Measurements from ENCODE around the gene SLX9.

SLX9 gene, protein sequence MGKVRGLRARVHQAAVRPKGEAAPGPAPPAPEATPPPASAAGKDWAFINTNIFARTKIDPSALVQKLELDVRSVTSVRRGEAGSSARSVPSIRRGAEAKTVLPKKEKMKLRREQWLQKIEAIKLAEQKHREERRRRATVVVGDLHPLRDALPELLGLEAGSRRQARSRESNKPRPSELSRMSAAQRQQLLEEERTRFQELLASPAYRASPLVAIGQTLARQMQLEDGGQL

DNA sequence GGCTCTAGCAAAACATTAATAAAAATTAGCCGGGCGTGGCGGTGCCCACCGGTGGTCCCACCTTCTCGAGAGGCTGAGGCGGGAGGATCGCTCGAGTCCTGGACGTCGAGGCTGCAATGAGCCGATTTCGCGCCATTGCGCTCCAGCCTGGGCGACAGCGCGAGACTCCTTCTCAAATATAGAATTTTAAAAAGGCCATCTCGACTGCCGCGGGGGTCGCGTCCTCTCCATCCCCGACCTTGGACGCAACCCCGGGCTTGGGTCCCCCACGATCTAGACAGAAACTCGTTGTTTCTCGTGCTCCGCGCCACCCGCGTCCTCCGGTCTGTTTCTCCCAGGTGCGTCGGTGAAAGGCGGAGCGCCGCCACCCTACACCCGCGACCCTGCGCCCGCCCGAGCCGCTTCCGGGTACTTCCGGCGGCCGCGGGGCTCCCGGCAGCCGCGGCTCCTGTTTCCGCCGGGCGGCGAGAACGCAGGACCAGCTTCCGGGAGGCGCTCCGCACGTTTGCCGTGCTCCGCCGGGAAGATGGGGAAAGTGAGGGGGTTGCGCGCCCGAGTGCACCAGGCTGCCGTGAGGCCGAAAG is at the start of gene SLX9:
TSS of gene SLX9 (plus strand) at position 498 of the 584 bp plus-strand sequence. CDS start at position 527, 29 bp downstream.
- peak; percentile 59 for DNase-seq

DNA sequence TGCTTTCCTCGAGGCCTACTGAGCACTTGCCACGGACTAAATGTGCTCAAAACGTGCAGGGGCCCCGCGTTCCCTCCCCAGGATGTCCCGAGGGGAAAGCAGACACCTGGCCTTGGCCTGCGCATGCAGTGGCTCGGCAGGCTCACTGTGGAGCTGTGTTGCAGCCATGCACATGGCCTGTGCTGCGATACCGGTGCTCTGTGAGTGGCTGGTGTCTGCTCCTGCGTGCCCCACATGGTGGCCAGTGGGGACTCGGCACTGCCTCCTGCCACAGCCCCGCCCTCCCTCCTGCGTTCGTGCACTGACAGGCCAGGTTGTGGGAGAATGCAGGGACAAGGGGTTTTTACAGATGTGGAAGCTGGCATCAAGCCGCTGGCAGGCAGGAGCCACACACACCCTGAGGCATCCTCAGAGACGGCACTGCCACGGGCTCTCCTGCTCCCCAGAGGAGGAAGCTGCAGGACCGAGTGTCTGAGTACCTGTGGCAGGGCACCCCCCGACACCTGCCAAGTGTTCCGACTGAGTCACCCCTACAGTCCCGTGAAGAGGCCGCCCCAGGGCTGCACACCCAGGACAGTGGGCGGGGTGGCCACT is 49.4 kb upstream of the SLX9 start:
- no peak for DNase-seq

DNA sequence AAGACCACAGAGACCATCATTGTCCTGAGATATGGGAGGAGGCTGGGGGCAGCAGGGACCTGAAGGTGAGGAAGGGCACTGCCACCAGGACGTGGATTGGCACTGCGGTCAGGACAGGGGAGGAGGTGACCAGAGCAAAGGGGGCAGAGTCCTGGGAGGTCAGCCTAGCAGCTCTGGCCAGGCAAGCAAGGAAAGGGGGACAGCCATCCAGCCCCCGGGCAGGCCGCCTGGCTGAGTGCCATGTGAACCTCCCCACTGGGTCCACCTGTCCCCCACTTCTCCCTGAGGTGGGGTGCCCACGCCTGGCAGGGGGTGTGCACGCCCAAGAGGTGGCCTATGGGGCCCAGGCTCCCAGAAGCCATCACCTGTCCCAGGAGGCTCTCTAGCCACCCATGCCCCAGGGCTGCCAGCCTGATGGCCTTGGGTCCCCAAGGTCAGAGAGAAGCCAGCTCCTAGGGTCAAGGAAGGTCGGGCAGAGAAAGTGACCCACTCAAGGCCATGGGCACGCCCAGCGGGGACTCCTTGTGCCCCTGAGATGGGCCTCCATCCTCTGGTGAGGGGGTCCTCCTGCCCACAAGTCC is 48.8 kb upstream of the SLX9 start:
- no peak for DNase-seq

DNA sequence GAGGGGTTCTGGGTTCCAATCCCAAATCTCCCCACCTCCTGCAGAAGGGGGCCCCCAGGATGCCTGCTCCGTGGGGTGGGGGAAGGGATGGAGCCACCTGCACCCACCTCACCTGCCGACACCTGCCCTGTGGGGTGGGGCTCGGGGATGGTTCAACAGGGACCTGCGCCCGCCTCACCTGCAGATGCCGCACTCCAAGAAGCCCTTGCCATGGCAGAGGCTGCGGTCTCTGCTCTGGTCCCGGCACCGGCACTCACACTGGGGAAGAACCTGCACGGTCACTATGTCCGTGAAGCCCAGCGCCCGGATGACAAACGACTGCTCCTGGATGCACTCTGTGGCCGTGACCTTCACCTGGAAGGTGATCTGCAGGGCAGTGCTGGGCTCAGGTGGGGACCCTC is 48.2 kb upstream of the SLX9 start:
- DNase-seq, result no peak

DNA sequence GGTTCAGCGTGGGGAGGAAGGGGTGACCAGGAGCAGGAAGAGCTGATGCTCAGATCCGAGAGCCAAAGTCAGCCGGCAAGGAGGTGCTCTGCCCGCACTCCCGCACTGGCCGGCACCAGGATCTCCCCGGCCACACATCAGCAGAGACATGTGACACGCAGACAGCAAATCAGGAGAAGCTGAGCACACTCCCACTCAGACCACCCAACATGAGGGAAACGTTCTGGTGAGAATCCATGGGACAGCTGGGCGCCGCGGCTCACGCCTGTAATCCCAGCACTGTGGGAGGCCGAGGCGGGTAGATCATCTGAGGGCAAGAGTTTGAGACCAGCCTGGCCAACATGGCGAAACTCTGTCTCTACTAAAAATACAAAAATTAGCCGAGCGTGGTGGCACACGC is 47.7 kb upstream of the SLX9 start:
- no peak for DNase-seq

DNA sequence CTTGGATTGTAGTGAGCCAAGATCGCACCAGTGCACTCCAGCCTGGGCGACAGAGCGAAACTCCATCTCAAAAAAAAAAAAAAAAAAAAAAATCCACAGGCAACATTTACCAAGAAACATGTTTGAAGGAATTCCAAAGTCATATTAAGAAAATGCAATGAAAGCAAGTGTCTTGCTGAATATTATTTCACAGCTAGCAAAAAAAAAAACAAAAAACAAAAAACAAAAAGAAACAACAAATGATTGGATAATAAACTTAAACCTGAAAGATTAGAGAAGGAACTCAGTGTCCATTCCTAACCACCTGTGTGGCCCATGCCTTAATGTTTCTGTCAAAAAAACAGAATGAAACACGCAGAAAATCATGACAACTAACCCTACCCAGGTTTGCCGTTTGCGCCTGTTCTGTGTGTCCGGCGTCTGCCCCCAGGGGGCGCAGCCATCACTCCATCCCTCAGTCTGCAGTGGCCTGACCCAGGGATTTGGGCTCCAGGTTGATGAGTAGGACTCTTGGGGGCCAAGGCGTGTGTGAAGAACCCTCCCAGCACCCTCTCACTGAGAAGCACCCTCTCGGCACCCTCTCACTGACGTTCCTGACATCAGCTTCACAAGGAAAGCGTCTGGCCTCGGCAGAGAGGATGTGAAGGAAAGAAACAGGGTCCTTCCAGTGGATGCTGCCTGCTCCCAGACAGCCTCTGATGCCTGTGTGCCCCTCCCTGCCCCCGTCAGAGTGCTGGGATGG is 47.1 kb upstream of the SLX9 start:
- DNase-seq, result no peak

DNA sequence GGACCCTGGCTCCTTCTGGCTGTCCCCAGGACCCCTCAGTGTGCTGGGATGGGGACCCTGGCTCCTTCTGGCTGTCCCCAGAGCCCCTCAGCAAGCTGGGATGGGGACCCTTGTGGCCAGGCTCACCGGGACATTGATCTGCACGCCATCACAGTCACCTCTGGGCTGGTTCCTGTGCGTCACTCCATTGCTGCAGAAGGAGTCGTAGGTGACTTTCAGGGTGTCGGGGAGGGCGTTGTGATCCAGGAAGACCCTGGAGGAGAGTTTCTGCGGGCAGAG is 46.6 kb upstream of the SLX9 start:
- DNase-seq, result no peak

DNA sequence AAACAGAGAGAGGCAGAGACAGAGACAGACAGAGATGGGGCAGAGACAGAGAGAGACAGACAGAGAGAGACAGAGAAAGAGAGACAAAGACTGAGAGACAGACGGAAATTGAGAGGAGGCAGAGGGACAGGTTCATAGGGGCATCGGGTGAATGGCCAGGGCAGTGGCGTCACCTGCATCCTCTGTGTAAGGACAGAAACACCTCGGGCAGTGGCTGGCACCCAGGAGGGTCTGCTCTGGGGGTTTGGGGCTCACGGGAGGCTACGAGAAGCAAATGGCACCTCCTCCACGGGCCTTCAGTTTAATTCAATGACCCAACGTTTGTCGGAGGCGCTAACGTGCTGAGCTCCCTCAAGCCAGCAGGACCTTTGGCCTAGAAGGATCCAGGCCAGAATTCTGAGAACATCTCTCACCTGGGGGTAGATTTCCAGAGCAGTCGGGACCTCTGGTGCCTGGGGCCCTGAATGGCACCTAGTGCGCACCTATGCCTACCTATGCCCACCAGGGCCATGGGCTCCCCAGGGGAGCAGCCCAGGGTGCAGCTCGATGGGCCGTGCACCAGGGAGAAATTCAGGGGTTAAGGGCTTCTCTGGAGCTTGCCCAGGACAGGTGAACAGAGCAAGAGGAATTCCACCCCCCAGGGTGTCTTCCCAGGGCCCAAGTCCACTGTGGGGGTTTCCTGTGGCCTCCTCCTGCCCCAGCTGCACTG is 45.7 kb upstream of the SLX9 start:
- no peak for DNase-seq

DNA sequence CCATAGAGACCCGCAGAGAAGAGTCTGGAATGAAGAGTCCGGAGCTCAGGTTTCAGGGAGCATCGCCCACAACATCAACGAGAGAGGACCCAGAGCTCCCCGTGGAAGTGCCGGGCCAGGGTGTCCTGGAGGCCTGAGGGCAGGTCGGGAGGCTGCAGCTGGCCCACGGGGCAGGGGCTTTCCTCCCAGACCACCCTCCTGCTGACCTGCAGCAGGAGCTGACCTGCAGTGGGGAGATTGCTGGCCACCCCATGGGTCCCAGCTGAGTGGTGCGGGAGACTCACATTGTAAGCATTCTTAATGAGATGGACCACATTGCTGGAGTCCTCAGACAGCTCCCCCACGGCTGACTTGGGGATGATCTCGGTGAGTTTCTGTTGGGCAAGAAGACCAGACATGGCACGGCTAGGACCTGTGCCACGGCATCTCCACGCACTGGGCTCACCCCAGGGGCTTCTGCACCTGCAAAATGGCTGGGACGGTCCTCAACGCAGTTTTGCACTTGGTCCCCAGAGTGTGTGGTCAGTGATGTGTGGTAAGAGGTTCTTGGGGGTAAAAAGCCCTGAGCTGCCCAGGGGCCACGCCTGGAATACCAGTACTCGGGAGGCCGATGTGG is 45.0 kb upstream of the SLX9 start:
- DNase-seq, result no peak

DNA sequence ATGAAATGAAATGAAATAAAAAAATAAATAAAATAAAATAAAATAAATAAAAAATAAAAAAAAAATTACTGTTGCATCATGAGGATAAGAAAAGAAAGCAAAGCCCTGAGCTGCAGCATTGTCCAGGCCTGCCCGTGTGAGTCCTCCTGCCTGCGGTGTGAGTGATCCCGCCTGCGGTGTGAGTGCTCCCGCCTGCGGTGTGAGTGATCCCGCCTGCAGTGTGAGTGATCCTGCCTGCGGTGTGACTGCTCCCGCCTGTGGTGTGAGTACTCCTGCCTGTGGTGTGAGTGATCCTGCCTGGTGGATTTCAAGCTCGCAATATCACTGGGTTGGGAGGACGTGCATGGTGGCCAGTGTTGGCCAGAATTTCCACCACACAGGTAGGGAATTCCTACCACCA is 44.0 kb upstream of the SLX9 start:
- DNase-seq, result no peak

DNA sequence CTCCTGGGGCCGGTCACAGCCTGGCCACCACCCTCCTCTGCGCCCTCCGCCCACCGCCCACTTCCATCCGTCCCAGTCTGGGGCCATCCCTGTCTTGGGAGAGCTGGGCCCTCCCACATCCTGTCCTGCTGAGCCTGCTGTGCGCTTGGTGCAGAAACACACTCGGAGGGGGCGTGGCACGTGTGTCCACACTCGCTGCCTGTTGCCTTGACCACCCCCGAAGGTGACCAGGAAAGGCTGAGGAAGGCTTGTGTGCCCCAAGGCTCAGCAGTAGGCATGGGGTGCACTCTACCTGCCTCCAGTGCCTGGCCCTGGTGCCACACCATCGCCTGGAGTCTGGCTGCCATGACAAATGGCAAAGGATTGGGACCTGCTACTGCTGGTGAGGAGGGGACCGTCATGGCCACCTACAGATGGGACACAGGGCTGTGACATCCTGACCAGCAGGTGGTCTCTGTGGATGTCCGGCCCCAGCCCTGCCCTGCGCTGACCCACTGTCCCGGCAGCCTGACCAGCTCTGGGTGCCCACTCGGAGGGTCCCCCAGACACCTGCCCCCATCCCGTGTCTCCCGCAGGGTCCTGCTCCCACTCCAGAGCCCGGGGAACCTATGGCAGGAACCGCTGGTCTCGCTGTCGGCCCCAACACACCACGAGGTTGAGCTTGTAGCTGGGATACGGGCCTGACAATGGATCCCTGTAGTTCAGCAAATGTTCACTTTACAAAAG is 43.1 kb upstream of the SLX9 start:
- DNase-seq, result no peak

DNA sequence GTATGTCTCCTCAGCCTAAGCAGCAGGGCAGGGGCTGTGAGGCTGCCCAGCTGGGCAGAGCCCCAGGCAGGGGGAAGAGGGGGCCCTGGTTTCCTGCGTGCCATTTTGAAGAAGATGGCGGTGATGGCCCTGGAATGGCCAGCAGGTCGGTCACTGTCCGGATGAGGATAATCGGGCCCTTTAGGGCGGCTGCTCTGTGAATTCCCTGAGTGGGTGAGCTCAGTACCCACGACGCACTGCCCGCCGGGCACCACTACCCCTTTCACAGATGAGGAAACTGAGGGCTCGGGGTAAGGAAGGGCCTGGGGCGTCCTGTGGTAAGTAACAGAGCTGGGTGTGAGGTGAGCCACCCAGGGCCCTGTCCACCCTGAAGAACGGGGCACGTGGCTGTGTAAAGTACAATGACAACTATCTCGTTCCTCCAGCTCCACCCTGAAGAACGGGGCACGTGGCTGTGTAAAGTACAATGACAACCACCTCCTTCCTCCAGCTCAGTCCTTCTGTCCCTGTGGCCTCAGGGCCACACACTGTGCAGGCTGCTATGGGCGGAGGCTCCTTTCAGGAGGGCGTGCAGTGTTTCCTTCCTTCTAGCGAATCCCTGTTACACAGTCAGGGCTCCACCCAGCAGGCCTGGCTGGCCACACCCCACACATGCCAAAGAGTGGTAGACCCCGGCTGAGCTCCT is 42.4 kb upstream of the SLX9 start:
- DNase-seq, result no peak

DNA sequence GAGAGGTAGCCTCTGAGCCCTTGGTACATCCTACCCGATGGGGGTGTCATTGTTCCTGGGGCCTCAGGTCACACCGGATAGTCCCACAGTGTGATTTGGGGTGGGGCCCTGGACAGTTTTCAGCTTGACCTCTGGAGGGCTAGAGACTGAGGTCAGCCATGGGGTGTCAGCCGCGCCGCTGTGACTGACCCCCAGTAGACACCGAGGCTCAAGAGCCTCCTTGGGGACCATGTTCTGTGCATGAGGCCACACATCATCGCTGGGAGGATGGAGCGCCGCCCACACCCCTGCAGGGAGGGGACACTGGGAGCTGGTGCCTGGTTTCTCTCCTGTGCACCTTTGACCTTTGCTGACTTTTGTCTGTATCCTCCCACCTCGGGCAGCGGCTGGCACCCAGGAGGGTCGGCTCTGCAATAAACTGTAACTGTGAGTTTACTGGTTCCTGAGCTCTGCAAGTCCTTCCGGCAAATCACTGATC is 41.8 kb upstream of the SLX9 start:
- DNase-seq, result no peak

DNA sequence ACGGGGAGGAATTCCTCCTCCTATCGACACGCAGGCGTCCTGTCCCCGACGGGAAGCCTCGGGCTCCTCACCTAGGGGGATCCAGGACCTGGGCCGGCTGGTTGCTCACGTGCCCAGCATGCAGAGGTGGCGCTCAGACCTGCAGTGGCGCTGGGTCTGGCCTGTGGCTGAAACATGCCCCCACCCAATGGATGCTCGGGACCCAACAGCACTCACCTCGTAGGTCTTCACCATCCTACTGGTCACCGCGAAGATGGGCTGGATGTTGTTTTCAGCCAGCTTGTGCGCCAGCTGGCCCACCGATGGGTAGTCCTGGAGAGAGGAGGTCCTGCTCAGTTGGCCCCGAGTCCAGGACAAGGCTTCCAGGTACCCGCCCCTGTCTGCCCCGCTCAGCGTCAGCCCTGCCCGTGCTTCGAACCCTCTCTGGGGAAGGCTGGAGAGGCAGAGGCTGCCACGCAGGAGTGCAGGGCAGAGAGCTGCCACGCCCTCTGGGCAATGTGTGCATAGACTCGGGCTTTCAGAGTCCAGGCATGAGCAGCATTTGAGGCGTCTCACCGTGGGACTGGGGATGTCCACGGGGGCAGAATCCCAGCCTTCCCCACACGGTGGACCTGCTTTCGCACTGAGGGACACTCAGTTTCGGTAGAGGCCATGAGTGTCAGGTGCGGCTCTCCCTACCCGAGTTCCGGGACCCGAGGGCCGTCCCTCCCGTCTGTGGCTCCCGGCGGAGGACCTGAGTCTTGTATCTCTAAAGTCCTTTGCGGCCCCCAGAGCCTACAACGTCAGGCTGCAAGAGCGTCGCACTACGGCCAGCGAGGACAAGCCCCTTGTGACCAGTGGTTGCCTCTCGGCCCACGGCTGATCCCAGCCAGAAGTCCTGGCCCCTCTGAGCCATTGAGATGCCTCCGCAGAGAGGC is 40.7 kb upstream of the SLX9 start:
- DNase-seq, result no peak

DNA sequence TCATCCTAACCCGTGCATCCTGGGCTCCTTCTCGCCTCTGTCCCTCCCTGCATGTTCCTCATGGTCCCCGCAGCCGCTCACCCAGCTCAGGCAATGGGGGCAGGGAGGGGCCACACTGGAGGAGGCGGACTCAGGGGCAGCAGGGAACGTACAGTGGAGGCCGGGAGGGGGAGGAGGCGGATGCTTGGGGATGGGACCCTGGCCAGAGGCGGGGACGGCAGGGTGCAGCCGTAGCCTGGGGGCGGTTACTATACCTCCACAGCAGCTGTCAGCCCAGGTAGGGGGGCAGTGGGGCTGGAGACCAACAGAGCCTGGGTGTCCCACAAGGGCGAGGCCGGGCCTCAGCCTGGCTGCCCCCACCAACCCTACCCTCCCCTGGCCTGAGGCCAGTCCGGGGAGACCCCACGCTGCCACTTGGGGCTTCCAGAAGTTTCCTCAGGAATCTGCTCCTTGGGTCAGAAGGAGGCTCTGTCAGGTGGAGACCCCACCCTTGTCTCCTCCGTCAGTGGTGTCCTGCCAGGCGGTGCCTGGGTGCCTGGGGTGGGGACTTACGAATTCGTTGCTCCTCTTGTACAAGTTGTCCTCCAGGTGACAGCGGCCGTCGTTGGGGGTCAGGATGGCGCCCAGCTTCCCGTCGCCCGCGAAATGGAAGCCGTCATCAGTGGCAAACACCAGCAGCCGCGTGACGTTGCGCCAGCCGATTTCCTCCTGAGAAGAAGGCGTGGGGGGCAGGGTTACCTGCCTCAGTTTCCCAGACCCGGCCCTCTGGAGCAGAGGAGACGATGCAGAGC is 39.9 kb upstream of the SLX9 start:
- no peak for DNase-seq

DNA sequence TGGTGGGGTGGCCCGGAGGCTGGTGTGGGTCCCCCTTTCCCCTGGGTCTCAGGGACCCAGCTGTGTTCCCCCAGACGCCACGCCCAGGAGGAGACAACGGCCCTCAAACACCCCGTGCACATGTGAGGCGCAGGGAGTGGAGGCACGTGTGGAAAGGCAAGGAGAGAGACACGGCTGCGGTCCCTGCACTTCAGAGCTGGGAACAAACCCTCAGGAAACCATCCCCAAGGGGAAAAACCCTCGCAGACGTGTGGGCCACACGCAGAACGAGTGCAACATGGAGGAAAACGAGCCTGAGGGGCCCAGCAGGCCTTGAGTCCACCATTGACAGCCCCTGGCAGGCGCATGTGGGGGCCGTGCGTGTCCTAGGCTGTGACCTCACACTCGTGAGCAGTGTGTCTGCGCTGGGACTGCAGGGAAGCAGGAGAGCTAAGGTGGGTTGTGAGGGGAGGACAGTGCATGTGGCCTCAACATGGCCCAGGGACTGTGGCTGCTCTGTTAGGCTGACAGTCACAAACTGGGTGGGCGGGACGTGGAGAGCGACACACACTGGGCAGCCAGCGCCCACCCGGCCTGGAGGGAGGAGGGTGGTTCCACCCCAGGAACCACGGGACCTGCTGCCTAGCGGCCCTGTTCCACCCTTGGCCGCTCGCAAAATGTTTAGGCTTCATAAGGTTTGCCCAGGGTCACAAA is 39.1 kb upstream of the SLX9 start:
- no peak for DNase-seq

DNA sequence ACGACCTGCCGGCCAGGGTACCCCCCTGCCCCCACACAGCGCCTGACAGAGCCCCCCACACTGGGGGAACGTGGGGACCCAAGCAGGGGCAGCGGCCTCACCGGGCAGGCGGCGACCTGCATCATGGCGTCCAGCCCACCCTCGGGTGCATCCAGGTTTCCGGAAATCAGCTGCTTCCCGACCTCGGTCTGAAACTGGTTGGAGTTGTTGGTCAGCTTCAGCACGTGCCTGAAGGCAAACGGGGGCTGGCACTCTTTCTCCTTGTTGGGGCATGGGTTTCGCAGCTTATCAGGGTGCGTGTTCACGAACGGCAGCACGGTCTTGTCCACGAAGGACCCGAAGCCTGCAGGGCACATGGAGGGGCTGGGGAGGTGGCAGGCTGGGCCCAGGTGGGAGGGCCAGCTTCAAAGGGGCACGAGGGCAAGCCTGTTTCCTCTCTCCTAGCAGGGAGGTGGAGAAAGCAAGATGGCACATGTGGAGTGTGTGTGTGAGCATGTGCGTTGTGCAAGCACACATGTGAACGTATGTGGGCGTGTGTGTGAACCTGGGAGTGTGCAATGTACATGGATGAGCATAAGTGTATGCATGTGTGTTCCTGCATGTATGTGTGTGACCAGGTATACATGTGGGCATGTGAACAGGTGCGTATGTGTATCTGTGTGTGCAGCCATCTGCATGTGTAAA is 38.3 kb upstream of the SLX9 start:
- DNase-seq, result no peak
